WERI-Rb-1 (cell line): Measurements from ENCODE around the gene MYLK.

Source experiments
- DNase-seq: peaks from one replicate; pipeline ENCODE4 v3.0.0-alpha.2; 2020
- H3K27ac ChIP-seq: fragments of 250-450 bp; sonication (Bioruptor Pico); 2 replicates; pipeline ENCODE4 v1.5.1; 2020; ENCODE audit warnings: mild to moderate bottlenecking, moderate library complexity
- H3K27me3 ChIP-seq: fragments of 250-450 bp; sonication (Bioruptor Pico); 2 replicates; pipeline ENCODE4 v1.5.1; 2021; ENCODE audit warnings: mild to moderate bottlenecking, low read depth, moderate library complexity; ENCODE audit not compliant: insufficient read depth, severe bottlenecking
- H3K36me3 ChIP-seq: fragments of 250-450 bp; sonication (Bioruptor Pico); 2 replicates; pipeline ENCODE4 v1.5.1; 2020; ENCODE audit warnings: mild to moderate bottlenecking, moderate library complexity
- H3K4me3 ChIP-seq: 2 replicates; pipeline ENCODE4 v1.5.1; 2011; ENCODE audit warnings: low read depth, mild to moderate bottlenecking, control low read depth, low read length
- H3K9me3 ChIP-seq: fragments of 250-450 bp; sonication (Bioruptor Pico); 2 replicates; pipeline ENCODE4 v1.5.1; 2021; ENCODE audit warnings: mild to moderate bottlenecking, moderate library complexity; ENCODE audit not compliant: severe bottlenecking
- CTCF ChIP-seq: IDR thresholded peaks from 2 replicates; pipeline ENCODE4 v1.5.1; 2011; ENCODE audit warnings: low read depth, mild to moderate bottlenecking, control low read depth, inconsistent platforms, low read length

Gene MYLK

GRCh38 chr3:123571264-123571972 is 312.7 kb downstream of the MYLK start:
- no peaks in the 10 kb centered on the region for H3K9me3 ChIP-seq
- no peak for DNase-seq
- no peak for TF ChIP-seq CTCF
- H3K27me3 ChIP-seq, result no peaks in the 10 kb centered on the region
- no peak overlapping the region for H3K27ac ChIP-seq
- H3K4me3 ChIP-seq, result no peak overlapping the region
- no peaks in the 10 kb centered on the region; the same call in 1 of the 2 replicates for H3K36me3 ChIP-seq

GRCh38 chr3:123568875-123569274 is 315.3 kb downstream of the MYLK start:
- H3K4me3 ChIP-seq, result no peak overlapping the region
- no peaks in the 10 kb centered on the region; the same call in 1 of the 2 replicates for H3K36me3 ChIP-seq
- TF ChIP-seq CTCF, result no peak
- no peaks in the 10 kb centered on the region for H3K9me3 ChIP-seq
- no peak for DNase-seq
- no peak overlapping the region for H3K27ac ChIP-seq
- no peaks in the 10 kb centered on the region for H3K27me3 ChIP-seq

GRCh38 chr3:123568034-123568433 is 316.1 kb downstream of the MYLK start:
- no peaks in the 10 kb centered on the region; the same call in 1 of the 2 replicates for H3K36me3 ChIP-seq
- no peaks in the 10 kb centered on the region for H3K9me3 ChIP-seq
- DNase-seq, result no peak
- H3K27ac ChIP-seq, result no peak overlapping the region
- H3K27me3 ChIP-seq, result no peaks in the 10 kb centered on the region
- no peak for TF ChIP-seq CTCF
- H3K4me3 ChIP-seq, result no peak overlapping the region

GRCh38 chr3:123564056-123564455 is 320.1 kb downstream of the MYLK start:
- Histone ChIP-seq H3K4me3 (no peak overlapping the region), H3K27ac (no peak overlapping the region), H3K9me3 (no peaks in the 10 kb centered on the region), H3K36me3 (no peaks in the 10 kb centered on the region; the same call in 1 of the 2 replicates), H3K27me3 (no peaks in the 10 kb centered on the region)
- no peak for TF ChIP-seq CTCF
- DNase-seq, result no peak

GRCh38 chr3:123562547-123562946 is 321.6 kb downstream of the MYLK start:
- no peak for DNase-seq
- H3K9me3 ChIP-seq, result no peaks in the 10 kb centered on the region
- H3K36me3 ChIP-seq, result no peaks in the 10 kb centered on the region; the same call in 1 of the 2 replicates
- H3K27ac ChIP-seq, result no peak overlapping the region
- H3K27me3 ChIP-seq, result no peaks in the 10 kb centered on the region
- H3K4me3 ChIP-seq, result no peak overlapping the region
- TF ChIP-seq CTCF, result no peak

- H3K27me3 ChIP-seq, result no peaks in the 10 kb centered on the region
- no peak for TF ChIP-seq CTCF
- H3K36me3 ChIP-seq, result no peaks in the 10 kb centered on the region; the same call in 1 of the 2 replicates
- DNase-seq, result no peak
- no peaks in the 10 kb centered on the region for H3K9me3 ChIP-seq
- H3K4me3 ChIP-seq, result no peak overlapping the region
- H3K27ac ChIP-seq, result no peak overlapping the region
Observed at GRCh38 chr3:123561188-123561587, 322.9 kb downstream of the MYLK start.
